Ishikawa (cell line): Measurements from ENCODE around the gene PHLDA3.

ENCODE experiments used
- EGR1 ChIP-seq: IDR thresholded peaks from 2 replicates; pipeline ENCODE4 v1.6.1; 2012
- EP300 ChIP-seq: IDR thresholded peaks from 2 replicates; pipeline ENCODE4 v1.6.1; 2012; ENCODE audit warnings: borderline replicate concordance
- MAX ChIP-seq: IDR thresholded peaks from 2 replicates; pipeline ENCODE4 v1.6.1; 2012
- RAD21 ChIP-seq: IDR thresholded peaks from 2 replicates; pipeline ENCODE4 v1.6.1; 2012; ENCODE audit warnings: low read depth
- TAF1 ChIP-seq: IDR thresholded peaks from 2 replicates; pipeline ENCODE4 v1.6.1; 2012; ENCODE audit warnings: low read depth, mild to moderate bottlenecking
- USF1 ChIP-seq: IDR thresholded peaks from 2 replicates; pipeline ENCODE4 v1.6.1; 2012
- YY1 ChIP-seq: IDR thresholded peaks from 2 replicates; pipeline ENCODE4 v1.6.1; 2012; ENCODE audit warnings: low read depth
- TF ChIP-seq, protein P1 (sequence below): IDR thresholded peaks from 2 replicates; pipeline ENCODE4 v1.6.1; 2012; ENCODE audit warnings: low read depth, mild to moderate bottlenecking

- TF ChIP-seq USF1 (no peak), EGR1 (no peak), RAD21 (no peak), MAX (no peak), EP300 (no peak), YY1 (no peak), TAF1 (no peak)
- TF ChIP-seq, protein P1, sequence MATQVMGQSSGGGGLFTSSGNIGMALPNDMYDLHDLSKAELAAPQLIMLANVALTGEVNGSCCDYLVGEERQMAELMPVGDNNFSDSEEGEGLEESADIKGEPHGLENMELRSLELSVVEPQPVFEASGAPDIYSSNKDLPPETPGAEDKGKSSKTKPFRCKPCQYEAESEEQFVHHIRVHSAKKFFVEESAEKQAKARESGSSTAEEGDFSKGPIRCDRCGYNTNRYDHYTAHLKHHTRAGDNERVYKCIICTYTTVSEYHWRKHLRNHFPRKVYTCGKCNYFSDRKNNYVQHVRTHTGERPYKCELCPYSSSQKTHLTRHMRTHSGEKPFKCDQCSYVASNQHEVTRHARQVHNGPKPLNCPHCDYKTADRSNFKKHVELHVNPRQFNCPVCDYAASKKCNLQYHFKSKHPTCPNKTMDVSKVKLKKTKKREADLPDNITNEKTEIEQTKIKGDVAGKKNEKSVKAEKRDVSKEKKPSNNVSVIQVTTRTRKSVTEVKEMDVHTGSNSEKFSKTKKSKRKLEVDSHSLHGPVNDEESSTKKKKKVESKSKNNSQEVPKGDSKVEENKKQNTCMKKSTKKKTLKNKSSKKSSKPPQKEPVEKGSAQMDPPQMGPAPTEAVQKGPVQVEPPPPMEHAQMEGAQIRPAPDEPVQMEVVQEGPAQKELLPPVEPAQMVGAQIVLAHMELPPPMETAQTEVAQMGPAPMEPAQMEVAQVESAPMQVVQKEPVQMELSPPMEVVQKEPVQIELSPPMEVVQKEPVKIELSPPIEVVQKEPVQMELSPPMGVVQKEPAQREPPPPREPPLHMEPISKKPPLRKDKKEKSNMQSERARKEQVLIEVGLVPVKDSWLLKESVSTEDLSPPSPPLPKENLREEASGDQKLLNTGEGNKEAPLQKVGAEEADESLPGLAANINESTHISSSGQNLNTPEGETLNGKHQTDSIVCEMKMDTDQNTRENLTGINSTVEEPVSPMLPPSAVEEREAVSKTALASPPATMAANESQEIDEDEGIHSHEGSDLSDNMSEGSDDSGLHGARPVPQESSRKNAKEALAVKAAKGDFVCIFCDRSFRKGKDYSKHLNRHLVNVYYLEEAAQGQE = no peak
Measured at GRCh38 chr1:201422026-201422425, 47.0 kb downstream of the PHLDA3 start.
